ENCODE measurements around the gene EML1. TPM values are rescaled to one million over a fixed set of nuclear protein-coding genes. Genes with fewer than 3 reads are reported as not detected.

EML1 gene
- total RNA-seq, 1 donor from 2014 or later: 24.1 TPM

DNA sequence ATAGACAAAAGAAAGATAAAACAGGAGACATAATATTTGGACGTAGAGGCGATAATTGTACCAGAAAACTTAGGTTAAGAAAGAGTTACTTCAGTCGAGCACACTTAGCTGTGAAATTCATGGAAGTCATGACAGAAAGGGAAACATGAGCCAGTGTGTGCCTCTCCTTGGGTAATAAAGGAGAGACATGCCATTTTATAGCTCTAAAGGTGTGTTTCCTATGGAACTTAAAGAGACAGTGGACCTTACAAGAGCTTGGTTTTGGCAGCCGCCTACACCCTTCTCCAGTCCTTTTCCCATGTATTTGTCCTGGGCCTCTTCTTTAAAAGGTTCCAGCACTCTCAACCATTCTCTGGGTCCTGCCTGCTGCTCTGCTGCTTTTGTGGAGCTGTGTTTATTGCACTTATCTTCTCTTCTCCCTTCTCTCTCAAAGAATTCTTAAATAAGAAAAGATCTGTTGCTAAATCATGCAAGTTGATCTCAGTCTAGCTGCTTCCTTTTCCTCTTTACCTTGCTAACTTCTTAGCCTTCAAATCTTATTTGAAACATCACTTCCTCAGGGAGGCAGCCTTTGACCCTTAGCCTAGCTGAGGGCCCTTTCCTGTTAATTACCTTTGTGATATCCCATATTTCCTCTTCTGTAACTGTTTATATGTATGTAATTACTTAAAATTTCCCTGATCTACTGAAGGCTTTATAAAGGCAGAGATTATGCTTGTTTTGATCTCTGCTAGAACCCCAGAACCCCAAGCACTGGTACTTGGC is 190.2 kb downstream of the EML1 start:
- no peak for DNase-seq (ENCODE audit: low read depth)

DNA sequence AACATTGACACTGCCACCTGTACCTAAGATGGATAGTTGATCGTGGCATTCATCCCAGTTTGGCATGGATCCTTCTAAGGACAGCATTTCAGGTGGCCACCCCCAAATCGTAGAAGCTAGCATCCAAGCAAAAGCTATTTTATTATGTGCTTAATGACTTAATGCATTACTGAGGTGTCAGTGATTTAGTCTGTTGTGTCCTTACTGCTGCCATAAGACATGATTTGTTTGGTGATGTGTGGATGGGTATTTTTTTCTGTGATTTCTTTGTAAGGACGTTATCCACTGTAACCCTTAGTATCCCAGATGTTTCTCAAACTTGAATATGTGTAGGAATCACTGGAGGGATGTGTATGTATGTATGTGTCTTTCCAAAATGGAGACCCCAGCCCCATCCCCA is 190.8 kb downstream of the EML1 start:
- no peak for DNase-seq (ENCODE audit: low read depth)

DNA sequence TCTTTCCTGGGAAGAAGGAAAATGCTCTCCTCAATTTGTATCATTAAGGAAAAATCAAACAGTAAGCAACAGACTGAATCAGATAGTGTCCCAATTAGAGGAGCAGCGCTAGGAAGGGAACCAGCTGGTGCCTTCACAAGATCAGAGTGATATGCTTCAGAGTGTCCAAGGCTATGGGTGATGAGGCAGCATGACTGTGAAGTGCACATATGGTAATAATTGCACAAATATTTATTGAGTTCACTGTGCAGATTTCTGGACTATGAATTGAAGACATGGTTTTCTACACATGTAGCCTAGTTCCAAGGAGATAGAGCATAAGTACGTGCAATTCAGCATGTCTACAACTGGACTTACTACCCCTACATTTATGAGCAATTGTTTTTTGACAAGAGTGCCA is 193.2 kb downstream of the EML1 start:
- no peak for DNase-seq (ENCODE audit: low read depth)

DNA sequence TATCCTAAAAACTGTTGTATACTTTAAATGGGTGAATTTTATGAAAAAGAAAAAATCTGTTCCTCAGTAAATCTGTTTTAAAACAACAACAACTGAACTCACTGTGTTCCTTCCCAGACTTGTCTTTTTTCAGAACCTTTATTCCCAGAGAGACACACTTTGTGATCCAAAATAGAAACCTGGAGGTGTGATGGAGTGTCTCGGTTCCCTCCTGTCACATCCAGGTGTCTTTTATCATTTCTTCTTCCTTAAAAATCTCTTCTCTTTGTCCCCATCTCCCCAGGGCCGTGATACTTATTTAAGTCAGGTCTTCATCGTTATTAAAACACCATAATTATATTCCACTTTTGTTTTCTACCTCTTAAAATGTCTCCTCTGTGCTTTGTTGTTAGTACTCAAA is 195.8 kb downstream of the EML1 start:
- no peak for DNase-seq (ENCODE audit: low read depth)

DNA sequence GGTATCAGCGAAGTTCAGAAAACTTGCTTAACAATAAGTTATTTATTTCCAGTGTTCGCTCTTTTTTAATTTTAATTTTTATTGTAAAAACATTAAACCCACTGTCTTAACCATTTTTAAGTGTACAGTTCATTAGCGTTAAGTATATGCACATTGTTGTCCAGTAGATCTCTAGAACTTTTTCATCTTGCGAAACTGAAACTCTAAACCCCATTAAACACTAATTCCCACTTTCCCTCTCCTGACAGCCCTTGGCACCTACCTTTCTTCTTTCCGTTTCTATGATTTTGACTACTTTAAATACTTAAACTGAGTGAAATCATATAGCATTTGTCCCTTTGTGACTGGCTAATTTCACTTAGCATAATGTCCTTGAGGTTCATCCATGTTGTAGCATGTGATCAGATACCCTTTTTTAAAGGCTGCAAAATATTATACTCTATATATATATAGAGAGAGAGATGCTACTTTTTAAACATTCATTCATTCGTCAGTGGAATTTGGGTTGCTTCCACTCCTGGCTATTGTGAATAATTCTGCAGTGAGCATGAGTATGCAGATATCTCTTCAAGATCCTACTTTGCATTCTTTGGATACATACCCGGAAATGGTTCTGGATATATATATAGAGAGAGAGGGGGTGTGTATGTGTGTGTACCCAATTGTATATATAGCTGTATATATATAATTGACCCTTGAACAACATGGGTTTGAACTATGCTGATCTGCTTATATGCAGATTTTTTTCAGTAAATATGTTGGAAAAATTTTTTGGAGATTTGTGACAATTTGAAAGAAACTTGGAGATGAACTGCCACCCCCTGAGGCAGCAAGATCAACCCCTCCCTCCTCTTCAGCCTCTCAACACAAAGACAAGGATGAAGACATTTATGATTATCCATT is 197.3 kb downstream of the EML1 start:
- no peak for DNase-seq (ENCODE audit: low read depth)

DNA sequence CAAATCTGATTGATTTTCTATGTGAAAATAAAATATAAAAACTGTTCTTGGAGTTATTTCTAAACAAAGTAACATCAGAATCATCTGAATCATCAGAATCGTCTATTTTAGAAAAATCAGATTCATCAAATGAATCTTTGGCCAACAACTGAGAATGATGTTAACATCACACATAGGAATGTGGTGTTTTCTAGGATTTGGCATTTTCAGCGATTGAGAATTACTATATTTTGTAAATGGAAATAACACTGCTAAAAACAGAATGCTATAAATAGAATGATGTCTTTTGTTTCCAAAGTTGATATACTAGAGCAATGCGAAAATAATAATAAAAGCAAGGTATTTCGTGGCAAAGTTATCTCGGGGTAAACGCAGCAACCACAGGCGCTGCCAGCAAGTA is 198.1 kb downstream of the EML1 start:
- no peak for DNase-seq (ENCODE audit: low read depth)

Other genes starting within 250 kb of the EML1 start
- gene CCDC85C, start 189.2 kb upstream of the EML1 start, total RNA-seq: 3.2 and 6.1 TPM in 2 replicates
- 0.32 and 0.36 TPM in 2 replicates for gene HHIPL1, start 148.3 kb upstream of the EML1 start, total RNA-seq
- 2.2 and 2.8 TPM in 2 replicates for gene CYP46A1, start 109.1 kb upstream of the EML1 start, total RNA-seq

Data from myocyte (in vitro differentiated cells).